ENCODE data around the gene ZNF121.

DNA sequence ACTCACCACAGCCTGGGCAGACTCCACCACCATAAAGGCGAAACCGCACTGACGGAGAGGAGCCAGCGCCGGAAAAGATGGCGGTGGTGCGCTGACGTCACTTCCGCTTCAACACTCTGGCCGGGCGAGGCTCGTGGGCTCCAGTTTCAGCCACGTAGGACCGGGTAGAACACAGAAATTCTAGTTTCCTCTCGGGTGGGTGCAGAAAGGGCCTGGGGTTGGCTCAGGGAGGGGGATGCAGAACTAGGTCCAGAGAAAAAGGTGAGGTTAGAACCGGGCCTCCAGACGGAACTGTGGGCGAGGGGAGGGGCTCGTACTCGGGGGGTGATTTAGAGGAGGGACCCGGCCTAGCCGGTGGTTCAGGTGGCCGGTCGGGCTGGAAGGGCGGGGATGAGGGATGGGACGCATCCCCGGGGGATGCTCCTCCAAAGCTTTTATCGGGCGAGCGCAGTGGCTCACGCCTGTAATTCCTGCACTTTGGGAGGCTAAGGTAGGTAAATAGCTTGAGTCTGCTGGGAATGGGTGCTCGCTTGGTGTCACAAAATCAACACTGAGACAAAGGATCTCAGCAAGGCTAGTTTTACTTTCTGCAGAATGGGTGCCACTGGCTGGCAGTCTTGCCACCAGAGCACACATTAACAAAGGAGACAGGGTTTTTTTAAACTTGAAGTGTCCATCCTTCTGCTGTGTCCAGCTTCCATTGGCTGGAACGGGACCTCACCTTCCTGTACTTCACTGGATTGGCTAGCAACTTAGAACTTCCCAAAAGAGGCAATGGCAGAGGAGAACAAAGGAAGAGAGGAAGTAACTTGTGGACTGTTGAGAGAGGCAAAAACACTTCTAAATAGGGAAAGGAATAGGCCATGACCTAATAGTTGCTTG is 37.1 kb upstream of the ZNF121 start, which contains the start of gene ZNF561:
- TF ChIP-seq POLR2A (IDR thresholded peaks at IDR 0.05): peak; percentile 38
- TF ChIP-seq, protein P1, sequence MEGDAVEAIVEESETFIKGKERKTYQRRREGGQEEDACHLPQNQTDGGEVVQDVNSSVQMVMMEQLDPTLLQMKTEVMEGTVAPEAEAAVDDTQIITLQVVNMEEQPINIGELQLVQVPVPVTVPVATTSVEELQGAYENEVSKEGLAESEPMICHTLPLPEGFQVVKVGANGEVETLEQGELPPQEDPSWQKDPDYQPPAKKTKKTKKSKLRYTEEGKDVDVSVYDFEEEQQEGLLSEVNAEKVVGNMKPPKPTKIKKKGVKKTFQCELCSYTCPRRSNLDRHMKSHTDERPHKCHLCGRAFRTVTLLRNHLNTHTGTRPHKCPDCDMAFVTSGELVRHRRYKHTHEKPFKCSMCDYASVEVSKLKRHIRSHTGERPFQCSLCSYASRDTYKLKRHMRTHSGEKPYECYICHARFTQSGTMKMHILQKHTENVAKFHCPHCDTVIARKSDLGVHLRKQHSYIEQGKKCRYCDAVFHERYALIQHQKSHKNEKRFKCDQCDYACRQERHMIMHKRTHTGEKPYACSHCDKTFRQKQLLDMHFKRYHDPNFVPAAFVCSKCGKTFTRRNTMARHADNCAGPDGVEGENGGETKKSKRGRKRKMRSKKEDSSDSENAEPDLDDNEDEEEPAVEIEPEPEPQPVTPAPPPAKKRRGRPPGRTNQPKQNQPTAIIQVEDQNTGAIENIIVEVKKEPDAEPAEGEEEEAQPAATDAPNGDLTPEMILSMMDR (IDR thresholded peaks at IDR 0.05): no peak
- peak in 2 of 3 donors; percentile 34 to 55 for TF ChIP-seq POLR2AphosphoS5 (IDR thresholded peaks at IDR 0.05)
- no peak for TF ChIP-seq EP300 (IDR thresholded peaks at IDR 0.05; ENCODE audit: low read depth)
